Measurements from ENCODE around the gene TM4SF5. TPM values are rescaled to one million over a fixed set of nuclear protein-coding genes. Genes with fewer than 3 reads are reported as not detected.

Gene TM4SF5
- total RNA-seq = not detected in 2 replicates

GRCh38 chr17:4771519-4772234, at the start of gene TM4SF5:
Gene TM4SF5 (plus strand): TSS chr17:4771886. CDS start chr17:4771923, 37 bp downstream.

GRCh38 chr17:4739122-4740024, 32.3 kb upstream of the TM4SF5 start, which contains the start of the genes CXCL16 and ZMYND15:
Gene CXCL16 (minus strand): TSS chr17:4739928. CDS start chr17:4739339, 589 bp downstream.
Gene ZMYND15 (plus strand): TSS chr17:4739833. CDS start chr17:4740549, 716 bp downstream.

GRCh38 chr17:4786106-4786511, 14.4 kb downstream of the TM4SF5 start, which contains the start of gene VMO1:
Gene VMO1 (minus strand): TSS chr17:4786364. CDS start chr17:4786352, 12 bp downstream.

GRCh38 chr17:4788807-4789700, 17.4 kb downstream of the TM4SF5 start, which contains the start of gene GLTPD2:
Gene GLTPD2 (plus strand): TSS chr17:4788964. CDS start chr17:4789012, 48 bp downstream.

GRCh38 chr17:4802228-4802627, 30.5 kb downstream of the TM4SF5 start, which contains the start of gene C17orf114:
Gene C17orf114 (minus strand): TSS chr17:4802328.

GRCh38 chr17:4806777-4807604, 35.3 kb downstream of the TM4SF5 start, which contains the start of gene PLD2:
Gene PLD2 (plus strand): TSS chr17:4807152. CDS start chr17:4807773, 621 bp downstream.

Other genes with a start within 250 kb of the TM4SF5 start
- 52.6 and 60.8 TPM in 2 replicates for gene MYBBP1A, start 216.5 kb upstream of the TM4SF5 start, total RNA-seq
- not detected in 2 replicates for gene GGT6, start 211.3 kb upstream of the TM4SF5 start, total RNA-seq
- gene SMTNL2, start 187.4 kb upstream of the TM4SF5 start, total RNA-seq = under 0.01 TPM in 1 of 2 replicates, not detected in the other
- not detected in 2 replicates for gene ALOX15, start 130.2 kb upstream of the TM4SF5 start, total RNA-seq
- gene PELP1, start 67.7 kb upstream of the TM4SF5 start, total RNA-seq = 30.9 and 33.4 TPM in 2 replicates
- gene ARRB2, start 61.3 kb upstream of the TM4SF5 start, total RNA-seq = 3.5 and 5.2 TPM in 2 replicates
- gene MED11, start 40.5 kb upstream of the TM4SF5 start, total RNA-seq = 10.4 and 14.5 TPM in 2 replicates
- not detected in 2 replicates for gene ZMYND15, start 32.1 kb upstream of the TM4SF5 start, total RNA-seq
- 0.33 and 1.6 TPM in 2 replicates for gene CXCL16, start 32.0 kb upstream of the TM4SF5 start, total RNA-seq
- gene VMO1, start 14.5 kb downstream of the TM4SF5 start, total RNA-seq = 0.11 and 0.12 TPM in 2 replicates
- gene GLTPD2, start 17.1 kb downstream of the TM4SF5 start, total RNA-seq = not detected in 2 replicates
- gene PSMB6, start 24.3 kb downstream of the TM4SF5 start, total RNA-seq = 166 and 190 TPM in 2 replicates
- 10.5 and 16.7 TPM in 2 replicates for gene PLD2, start 35.3 kb downstream of the TM4SF5 start, total RNA-seq
- 20.0 and 29.7 TPM in 2 replicates for gene MINK1, start 61.5 kb downstream of the TM4SF5 start, total RNA-seq
- 1.5 and 8.2 TPM in 2 replicates for gene C17orf107, start 127.7 kb downstream of the TM4SF5 start, total RNA-seq
- gene CHRNE, start 131.2 kb downstream of the TM4SF5 start, total RNA-seq = 0.11 and 0.62 TPM in 2 replicates
- gene GP1BA, start 160.4 kb downstream of the TM4SF5 start, total RNA-seq = not detected in 2 replicates
- 59.5 and 69.3 TPM in 2 replicates for gene SLC25A11, start 168.2 kb downstream of the TM4SF5 start, total RNA-seq
- gene RNF167, start 168.4 kb downstream of the TM4SF5 start, total RNA-seq = 13.5 and 14.2 TPM in 2 replicates
- 343 and 788 TPM in 2 replicates for gene PFN1, start 176.6 kb downstream of the TM4SF5 start, total RNA-seq
- gene ENO3, start 179.2 kb downstream of the TM4SF5 start, total RNA-seq = 1.6 and 1.8 TPM in 2 replicates
- gene SPAG7, start 195.9 kb downstream of the TM4SF5 start, total RNA-seq = 53.1 and 59.1 TPM in 2 replicates
- 4.6 and 8.6 TPM in 2 replicates for gene CAMTA2, start 215.8 kb downstream of the TM4SF5 start, total RNA-seq
- gene INCA1, start 225.6 kb downstream of the TM4SF5 start, total RNA-seq = 0.11 and 0.37 TPM in 2 replicates
- 49.6 and 70.5 TPM in 2 replicates for gene KIF1C, start 226.1 kb downstream of the TM4SF5 start, total RNA-seq